GM18951 (cell line): ENCODE results near the gene HINFP.
"Not testable (repeated sequence)": the region's sequence is repeated elsewhere in the genome, so short reads cannot be mapped to it uniquely, and the experiment has no call there.

Experiments used
- POLR2A ChIP-seq: IDR thresholded peaks from 4 replicates; pipeline ENCODE4 v1.6.1; 2011; ENCODE audit warnings: mild to moderate bottlenecking; ENCODE audit not compliant: insufficient read length, insufficient read depth; ENCODE audit errors: extremely low read depth
- in situ Hi-C: fragments of 300-500 bp; cut with MboI; formaldehyde crosslinking; loops from one replicate; pipeline ENCODE4 v1.12.0; 2022; ENCODE audit warnings: low sequenced_read_pairs, mixed read lengths, inconsistent platforms; ENCODE audit not compliant: unreplicated experiment

Gene HINFP

GRCh38 chr11:119149786-119150275 is 28.5 kb downstream of the HINFP start:
- no peak for TF ChIP-seq POLR2A
- in situ Hi-C loops: no loop called here

GRCh38 chr11:119152043-119152442 is 30.7 kb downstream of the HINFP start:
- TF ChIP-seq POLR2A: no peak
- in situ Hi-C loops: no loop called here

GRCh38 chr11:119152604-119153003 is 31.2 kb downstream of the HINFP start:
- TF ChIP-seq POLR2A: no peak
- in situ Hi-C loops: no loop called here

GRCh38 chr11:119153049-119153818 is 31.9 kb downstream of the HINFP start:
- TF ChIP-seq POLR2A: no peak
- in situ Hi-C loops: no loop called here

DNA sequence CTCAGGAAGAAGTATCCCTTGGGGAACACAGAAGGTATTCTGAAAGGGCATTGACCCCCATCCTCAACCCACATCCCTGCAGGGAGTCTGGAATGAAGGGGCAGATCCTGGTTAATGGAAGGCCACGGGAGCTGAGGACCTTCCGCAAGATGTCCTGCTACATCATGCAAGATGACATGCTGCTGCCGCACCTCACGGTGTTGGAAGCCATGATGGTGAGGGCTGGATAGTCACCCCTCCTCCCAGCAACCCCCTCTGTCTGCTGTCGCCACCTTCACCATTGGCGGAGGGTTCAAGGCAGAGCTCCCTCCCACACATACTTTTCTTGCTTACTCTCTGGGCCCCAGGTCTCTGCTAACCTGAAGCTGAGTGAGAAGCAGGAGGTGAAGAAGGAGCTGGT is 32.8 kb downstream of the HINFP start:
- TF ChIP-seq POLR2A: no peak
- in situ Hi-C loops: no loop called here

GRCh38 chr11:119155733-119156492 is 34.5 kb downstream of the HINFP start:
- TF ChIP-seq POLR2A: no peak
- in situ Hi-C loops: no loop called here

- no peak for TF ChIP-seq POLR2A
- in situ Hi-C loops: no loop called here
Measured at GRCh38 chr11:119156496-119156895, 35.1 kb downstream of the HINFP start.

DNA sequence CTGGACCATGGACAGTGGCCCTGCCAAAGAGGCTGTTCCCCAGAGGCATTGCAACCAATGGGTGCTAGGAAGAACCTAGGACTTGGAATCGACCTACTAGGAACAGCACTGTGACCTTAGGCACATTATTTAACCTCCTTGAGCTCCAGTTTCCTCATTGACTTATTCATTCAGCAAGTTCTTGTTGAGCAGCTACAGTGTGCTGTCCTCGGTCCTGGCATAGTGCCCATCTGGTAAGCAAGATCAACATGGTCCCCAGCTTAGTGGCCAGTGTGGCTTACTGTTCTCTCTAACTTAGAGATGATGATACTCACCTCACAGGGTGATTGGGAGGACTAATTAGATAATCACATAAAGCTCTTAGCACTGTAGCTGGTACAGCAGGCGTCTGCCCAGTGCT is 35.7 kb downstream of the HINFP start:
- in situ Hi-C loops: no loop called here
- TF ChIP-seq POLR2A: no peak

DNA sequence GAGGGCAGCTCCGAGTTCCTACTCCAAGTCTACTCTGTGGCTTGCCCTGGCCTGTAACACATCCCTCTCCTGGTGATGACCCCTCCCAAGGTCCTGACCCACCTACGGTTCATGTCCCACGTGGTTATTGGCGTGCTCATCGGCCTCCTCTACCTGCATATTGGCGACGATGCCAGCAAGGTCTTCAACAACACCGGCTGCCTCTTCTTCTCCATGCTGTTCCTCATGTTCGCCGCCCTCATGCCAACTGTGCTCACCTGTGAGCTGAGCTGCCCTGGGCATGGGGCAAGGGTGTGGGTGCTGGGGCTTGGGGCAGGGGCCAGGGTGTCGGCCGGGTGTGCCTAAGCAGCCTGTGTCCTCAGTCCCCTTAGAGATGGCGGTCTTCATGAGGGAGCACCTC is 37.1 kb downstream of the HINFP start:
- in situ Hi-C loops: no loop called here
- TF ChIP-seq POLR2A: no peak

DNA sequence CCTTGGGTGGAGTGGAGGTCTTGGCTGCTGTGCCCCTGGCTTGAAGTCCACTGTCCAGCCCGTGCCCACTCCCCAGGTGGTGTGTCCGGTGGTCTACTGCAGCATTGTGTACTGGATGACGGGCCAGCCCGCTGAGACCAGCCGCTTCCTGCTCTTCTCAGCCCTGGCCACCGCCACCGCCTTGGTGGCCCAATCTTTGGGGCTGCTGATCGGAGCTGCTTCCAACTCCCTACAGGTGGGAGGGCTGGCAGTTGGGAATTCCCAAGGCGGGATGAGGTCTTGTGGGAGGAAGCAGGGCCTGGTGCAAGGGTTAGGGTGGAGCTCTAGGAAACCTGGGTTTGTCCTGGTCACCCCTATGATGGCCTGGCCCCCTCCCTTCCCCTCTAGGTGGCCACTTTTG is 38.8 kb downstream of the HINFP start:
- TF ChIP-seq POLR2A: no peak

DNA sequence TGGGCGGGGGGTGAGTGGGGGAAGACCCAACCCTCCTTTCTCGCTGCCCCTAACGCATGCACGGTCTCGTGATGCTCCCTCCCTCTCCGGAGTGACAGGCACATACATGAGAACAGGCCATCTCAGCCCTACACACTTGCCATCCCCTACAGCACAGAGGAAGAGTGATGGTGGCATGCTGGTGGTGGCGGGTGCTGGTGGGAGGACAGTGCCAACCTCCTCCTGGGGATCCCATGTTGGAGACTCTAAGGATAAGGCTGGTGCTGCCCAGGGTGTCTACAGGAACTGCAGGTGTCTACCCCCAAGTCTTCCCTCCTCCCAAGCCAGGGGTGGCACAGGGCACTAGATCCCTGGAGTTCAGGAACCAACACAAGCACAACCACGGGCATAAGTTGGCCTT is 40.5 kb downstream of the HINFP start:
- in situ Hi-C loops: no loop called here

More for the DNA sequence above, 38.8 kb downstream of the HINFP start:
- in situ Hi-C loops: no loop called here

GRCh38 chr11:119166368-119167076 is 45.1 kb downstream of the HINFP start:
- in situ Hi-C loops: no loop called here
- TF ChIP-seq POLR2A: no peak

More for the DNA sequence above, 40.5 kb downstream of the HINFP start:
- TF ChIP-seq POLR2A: no peak

- in situ Hi-C loops: not testable (repeated sequence)
Measured at GRCh38 chr11:119167077-119167458, 45.7 kb downstream of the HINFP start.
